Tracheal epithelial cell (primary cell): ENCODE results near the gene CALCOCO1. TPM values are rescaled to one million over a fixed set of nuclear protein-coding genes. Genes with fewer than 3 reads are reported as not detected.

Source experiments
- total RNA-seq: library from RNA; depleted of rRNA; stranded (reverse); fragments of >200 nt; gene quantifications from 2 replicates; pipeline ENCODE4 v1.2.1, GENCODE V29; 2014

The CALCOCO1 gene
- 44.3 and 52.3 TPM in 2 replicates for total RNA-seq

GRCh38 chr12:53727310-53728041 is at the start of gene CALCOCO1:
Gene CALCOCO1 (minus strand): TSS chr12:53727452. CDS start chr12:53725242, 2,210 bp downstream.

DNA sequence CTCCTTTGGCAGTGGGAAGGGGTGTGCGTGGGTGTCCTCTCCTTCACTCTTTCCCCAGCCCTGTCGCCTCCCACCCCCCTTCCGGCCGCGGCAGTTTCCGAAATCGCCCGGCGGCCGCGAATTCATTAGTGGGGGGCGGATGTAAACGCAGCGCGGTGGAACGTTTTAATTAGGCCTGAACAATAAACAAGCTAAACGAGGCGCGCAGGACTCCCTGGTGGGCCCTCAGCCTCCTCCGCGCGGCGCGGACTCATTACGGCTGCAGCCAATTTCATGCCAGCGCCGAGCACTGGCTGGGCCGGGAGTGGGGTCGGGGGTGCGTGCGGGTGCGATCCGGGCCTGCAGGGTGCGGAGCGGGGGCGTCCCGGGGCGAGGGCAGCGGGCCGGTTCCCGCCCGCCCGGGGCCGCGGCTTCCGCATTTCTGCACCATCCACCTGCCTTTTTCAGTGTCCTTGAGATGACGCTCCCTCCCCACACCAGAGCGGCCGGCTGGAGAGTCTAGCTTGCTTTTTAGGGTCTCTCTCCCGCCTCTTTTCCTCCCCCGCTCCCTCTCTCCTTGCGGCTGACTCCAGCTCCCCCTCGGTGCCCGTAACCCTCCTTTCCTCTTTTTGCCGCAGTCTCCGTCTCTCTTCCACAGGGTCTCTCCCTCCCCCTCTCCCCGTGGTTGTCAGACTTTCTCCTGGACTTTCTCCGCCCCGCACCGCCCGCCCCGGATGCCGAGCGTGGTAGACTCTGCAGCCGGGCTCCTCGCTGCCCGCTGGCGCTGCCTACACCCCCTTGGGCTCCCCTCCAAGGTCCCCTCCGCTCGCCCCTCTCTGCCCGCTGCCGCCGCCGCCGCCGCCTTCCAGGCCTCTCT is 24.3 kb upstream of the CALCOCO1 start, which contains the start of gene CISTR:
Gene CISTR (minus strand): TSS at position 644 of the 856 bp plus-strand sequence.

GRCh38 chr12:53675701-53676607 is 51.3 kb downstream of the CALCOCO1 start, which contains the start of gene ATP5MC2:
Gene ATP5MC2 (minus strand): TSS chr12:53676083. CDS start chr12:53672614, 3,469 bp downstream.

Other genes starting within 250 kb of the CALCOCO1 start
- 4.7 and 5.3 TPM in 2 replicates for gene MAP3K12, start 228.0 kb downstream of the CALCOCO1 start, total RNA-seq
- gene TARBP2, start 226.2 kb downstream of the CALCOCO1 start, total RNA-seq, result 37.9 and 39.3 TPM in 2 replicates
- not detected in 2 replicates for gene NPFF, start 220.0 kb downstream of the CALCOCO1 start, total RNA-seq
- 3.6 and 4.1 TPM in 2 replicates for gene ATF7, start 101.1 kb downstream of the CALCOCO1 start, total RNA-seq
- 77.6 and 160 TPM in 2 replicates for gene ATP5MC2, start 51.4 kb downstream of the CALCOCO1 start, total RNA-seq
- not detected in 2 replicates for gene CISTR, start 24.5 kb upstream of the CALCOCO1 start, total RNA-seq
- not detected in 2 replicates for gene HOXC13, start 211.4 kb upstream of the CALCOCO1 start, total RNA-seq
- not detected in 2 replicates for gene HOXC12, start 227.5 kb upstream of the CALCOCO1 start, total RNA-seq
- gene HOXC11, start 245.7 kb upstream of the CALCOCO1 start, total RNA-seq, result 0.24 TPM in 1 of 2 replicates, not detected in the other
- under 0.01 TPM in 2 replicates for gene HOTAIR, start 247.5 kb upstream of the CALCOCO1 start, total RNA-seq